HEK293 (cell line): ENCODE data around the gene IMMP1L.

Source experiments
- HOXA7 ChIP-seq: sonication (generic); formaldehyde crosslinking; IDR thresholded peaks from 2 replicates; pipeline ENCODE4 v1.8.1; 2022; ENCODE audit warnings: missing genetic modification reagents, borderline replicate concordance
- OSR2 ChIP-seq: fragments of 450-650 bp; formaldehyde crosslinking; IDR thresholded peaks from 2 replicates; pipeline ENCODE4 v1.5.1; 2016; ENCODE audit warnings: missing biosample characterization, missing genetic modification characterization
- RBAK ChIP-seq: fragments of 450-650 bp; formaldehyde crosslinking; IDR thresholded peaks from 2 replicates; pipeline ENCODE4 v1.5.1; 2016; ENCODE audit warnings: missing biosample characterization, missing genetic modification characterization
- ZBTB48 ChIP-seq: fragments of 450-650 bp; formaldehyde crosslinking; IDR thresholded peaks from 2 replicates; pipeline ENCODE4 v1.5.1; 2016; ENCODE audit warnings: missing biosample characterization, missing genetic modification characterization
- ZFP41 ChIP-seq: fragments of 450-650 bp; formaldehyde crosslinking; IDR thresholded peaks from 2 replicates; pipeline ENCODE4 v1.5.1; 2016; ENCODE audit warnings: missing biosample characterization, missing genetic modification characterization, borderline replicate concordance
- ZIC2 ChIP-seq: fragments of 450-650 bp; formaldehyde crosslinking; IDR thresholded peaks from 2 replicates; pipeline ENCODE4 v1.5.1; 2016; ENCODE audit warnings: missing biosample characterization, missing genetic modification characterization
- ZNF266 ChIP-seq: fragments of 450-650 bp; formaldehyde crosslinking; IDR thresholded peaks from 2 replicates; pipeline ENCODE4 v1.5.1; 2016; ENCODE audit warnings: missing biosample characterization, missing genetic modification characterization, low read depth
- ZNF544 ChIP-seq: fragments of 450-650 bp; formaldehyde crosslinking; IDR thresholded peaks from 2 replicates; pipeline ENCODE4 v1.5.0; 2017; ENCODE audit warnings: missing biosample characterization, missing genetic modification characterization
- ZNF596 ChIP-seq: fragments of 450-650 bp; IDR thresholded peaks from 2 replicates; pipeline ENCODE4 v1.5.0; 2018; ENCODE audit warnings: missing biosample characterization, mild to moderate bottlenecking, missing genetic modification characterization, moderate library complexity
- TF ChIP-seq, protein P1 (sequence below): fragments of 450-650 bp; formaldehyde crosslinking; IDR thresholded peaks from 2 replicates; pipeline ENCODE4 v1.5.1; 2016; ENCODE audit warnings: missing biosample characterization, missing genetic modification characterization
- TF ChIP-seq, protein P2 (sequence below): fragments of 450-650 bp; formaldehyde crosslinking; IDR thresholded peaks from 2 replicates; pipeline ENCODE4 v1.5.0; 2017; ENCODE audit warnings: missing biosample characterization, missing genetic modification characterization, borderline replicate concordance
- TF ChIP-seq, protein P3 (sequence below): fragments of 450-650 bp; formaldehyde crosslinking; optimal IDR thresholded peaks from 2 replicates; pipeline ENCODE3; 2016; ENCODE audit warnings: missing biosample characterization, mild to moderate bottlenecking, missing genetic modification characterization
- TF ChIP-seq, protein P4 (sequence below): fragments of 450-650 bp; formaldehyde crosslinking; IDR thresholded peaks from 2 replicates; pipeline ENCODE4 v1.5.1; 2016; ENCODE audit warnings: missing biosample characterization, missing genetic modification characterization
- TF ChIP-seq, protein P5 (sequence below): fragments of 450-650 bp; formaldehyde crosslinking; IDR thresholded peaks from 2 replicates; pipeline ENCODE4 v1.5.1; 2016; ENCODE audit warnings: missing biosample characterization, missing genetic modification characterization, low read depth

DNA sequence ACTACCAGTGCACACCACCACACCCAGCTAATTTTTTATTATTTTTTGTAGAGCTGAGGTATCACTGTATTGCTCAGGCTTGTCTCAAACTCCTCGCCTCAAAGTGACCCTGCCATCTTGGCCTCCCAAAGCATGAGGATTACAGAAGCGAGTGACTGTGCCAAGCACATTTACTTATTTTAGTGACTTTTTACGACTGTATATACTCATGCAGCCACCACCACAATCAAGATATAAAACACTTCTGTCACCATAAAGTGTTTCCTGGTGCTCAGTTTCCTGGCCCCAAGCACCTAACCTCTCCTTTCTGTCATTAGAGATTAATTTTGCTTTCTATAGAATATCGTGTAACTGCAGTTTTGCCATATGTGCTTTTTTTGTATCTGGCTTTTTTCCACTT is 26.1 kb upstream of the IMMP1L start:
- TF ChIP-seq, protein P1, sequence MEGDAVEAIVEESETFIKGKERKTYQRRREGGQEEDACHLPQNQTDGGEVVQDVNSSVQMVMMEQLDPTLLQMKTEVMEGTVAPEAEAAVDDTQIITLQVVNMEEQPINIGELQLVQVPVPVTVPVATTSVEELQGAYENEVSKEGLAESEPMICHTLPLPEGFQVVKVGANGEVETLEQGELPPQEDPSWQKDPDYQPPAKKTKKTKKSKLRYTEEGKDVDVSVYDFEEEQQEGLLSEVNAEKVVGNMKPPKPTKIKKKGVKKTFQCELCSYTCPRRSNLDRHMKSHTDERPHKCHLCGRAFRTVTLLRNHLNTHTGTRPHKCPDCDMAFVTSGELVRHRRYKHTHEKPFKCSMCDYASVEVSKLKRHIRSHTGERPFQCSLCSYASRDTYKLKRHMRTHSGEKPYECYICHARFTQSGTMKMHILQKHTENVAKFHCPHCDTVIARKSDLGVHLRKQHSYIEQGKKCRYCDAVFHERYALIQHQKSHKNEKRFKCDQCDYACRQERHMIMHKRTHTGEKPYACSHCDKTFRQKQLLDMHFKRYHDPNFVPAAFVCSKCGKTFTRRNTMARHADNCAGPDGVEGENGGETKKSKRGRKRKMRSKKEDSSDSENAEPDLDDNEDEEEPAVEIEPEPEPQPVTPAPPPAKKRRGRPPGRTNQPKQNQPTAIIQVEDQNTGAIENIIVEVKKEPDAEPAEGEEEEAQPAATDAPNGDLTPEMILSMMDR (tag by site-specific recombination): no peak
- TF ChIP-seq ZBTB48: no peak
- TF ChIP-seq HOXA7 (CRISPR knock-in tag): no peak
- TF ChIP-seq ZIC2 (tag by site-specific recombination): no peak
- TF ChIP-seq, protein P2, sequence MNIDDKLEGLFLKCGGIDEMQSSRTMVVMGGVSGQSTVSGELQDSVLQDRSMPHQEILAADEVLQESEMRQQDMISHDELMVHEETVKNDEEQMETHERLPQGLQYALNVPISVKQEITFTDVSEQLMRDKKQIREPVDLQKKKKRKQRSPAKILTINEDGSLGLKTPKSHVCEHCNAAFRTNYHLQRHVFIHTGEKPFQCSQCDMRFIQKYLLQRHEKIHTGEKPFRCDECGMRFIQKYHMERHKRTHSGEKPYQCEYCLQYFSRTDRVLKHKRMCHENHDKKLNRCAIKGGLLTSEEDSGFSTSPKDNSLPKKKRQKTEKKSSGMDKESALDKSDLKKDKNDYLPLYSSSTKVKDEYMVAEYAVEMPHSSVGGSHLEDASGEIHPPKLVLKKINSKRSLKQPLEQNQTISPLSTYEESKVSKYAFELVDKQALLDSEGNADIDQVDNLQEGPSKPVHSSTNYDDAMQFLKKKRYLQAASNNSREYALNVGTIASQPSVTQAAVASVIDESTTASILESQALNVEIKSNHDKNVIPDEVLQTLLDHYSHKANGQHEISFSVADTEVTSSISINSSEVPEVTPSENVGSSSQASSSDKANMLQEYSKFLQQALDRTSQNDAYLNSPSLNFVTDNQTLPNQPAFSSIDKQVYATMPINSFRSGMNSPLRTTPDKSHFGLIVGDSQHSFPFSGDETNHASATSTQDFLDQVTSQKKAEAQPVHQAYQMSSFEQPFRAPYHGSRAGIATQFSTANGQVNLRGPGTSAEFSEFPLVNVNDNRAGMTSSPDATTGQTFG (tag by site-specific recombination): no peak
- TF ChIP-seq, protein P3, sequence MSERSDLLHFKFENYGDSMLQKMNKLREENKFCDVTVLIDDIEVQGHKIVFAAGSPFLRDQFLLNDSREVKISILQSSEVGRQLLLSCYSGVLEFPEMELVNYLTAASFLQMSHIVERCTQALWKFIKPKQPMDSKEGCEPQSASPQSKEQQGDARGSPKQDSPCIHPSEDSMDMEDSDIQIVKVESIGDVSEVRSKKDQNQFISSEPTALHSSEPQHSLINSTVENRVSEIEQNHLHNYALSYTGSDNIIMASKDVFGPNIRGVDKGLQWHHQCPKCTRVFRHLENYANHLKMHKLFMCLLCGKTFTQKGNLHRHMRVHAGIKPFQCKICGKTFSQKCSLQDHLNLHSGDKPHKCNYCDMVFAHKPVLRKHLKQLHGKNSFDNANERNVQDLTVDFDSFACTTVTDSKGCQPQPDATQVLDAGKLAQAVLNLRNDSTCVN (tag by site-specific recombination): no peak
- TF ChIP-seq RBAK (tag by site-specific recombination): no peak
- TF ChIP-seq OSR2 (tag by site-specific recombination): no peak
- no peak for TF ChIP-seq ZFP41
- TF ChIP-seq, protein P4, sequence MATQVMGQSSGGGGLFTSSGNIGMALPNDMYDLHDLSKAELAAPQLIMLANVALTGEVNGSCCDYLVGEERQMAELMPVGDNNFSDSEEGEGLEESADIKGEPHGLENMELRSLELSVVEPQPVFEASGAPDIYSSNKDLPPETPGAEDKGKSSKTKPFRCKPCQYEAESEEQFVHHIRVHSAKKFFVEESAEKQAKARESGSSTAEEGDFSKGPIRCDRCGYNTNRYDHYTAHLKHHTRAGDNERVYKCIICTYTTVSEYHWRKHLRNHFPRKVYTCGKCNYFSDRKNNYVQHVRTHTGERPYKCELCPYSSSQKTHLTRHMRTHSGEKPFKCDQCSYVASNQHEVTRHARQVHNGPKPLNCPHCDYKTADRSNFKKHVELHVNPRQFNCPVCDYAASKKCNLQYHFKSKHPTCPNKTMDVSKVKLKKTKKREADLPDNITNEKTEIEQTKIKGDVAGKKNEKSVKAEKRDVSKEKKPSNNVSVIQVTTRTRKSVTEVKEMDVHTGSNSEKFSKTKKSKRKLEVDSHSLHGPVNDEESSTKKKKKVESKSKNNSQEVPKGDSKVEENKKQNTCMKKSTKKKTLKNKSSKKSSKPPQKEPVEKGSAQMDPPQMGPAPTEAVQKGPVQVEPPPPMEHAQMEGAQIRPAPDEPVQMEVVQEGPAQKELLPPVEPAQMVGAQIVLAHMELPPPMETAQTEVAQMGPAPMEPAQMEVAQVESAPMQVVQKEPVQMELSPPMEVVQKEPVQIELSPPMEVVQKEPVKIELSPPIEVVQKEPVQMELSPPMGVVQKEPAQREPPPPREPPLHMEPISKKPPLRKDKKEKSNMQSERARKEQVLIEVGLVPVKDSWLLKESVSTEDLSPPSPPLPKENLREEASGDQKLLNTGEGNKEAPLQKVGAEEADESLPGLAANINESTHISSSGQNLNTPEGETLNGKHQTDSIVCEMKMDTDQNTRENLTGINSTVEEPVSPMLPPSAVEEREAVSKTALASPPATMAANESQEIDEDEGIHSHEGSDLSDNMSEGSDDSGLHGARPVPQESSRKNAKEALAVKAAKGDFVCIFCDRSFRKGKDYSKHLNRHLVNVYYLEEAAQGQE (tag by site-specific recombination): no peak
- TF ChIP-seq, protein P5, sequence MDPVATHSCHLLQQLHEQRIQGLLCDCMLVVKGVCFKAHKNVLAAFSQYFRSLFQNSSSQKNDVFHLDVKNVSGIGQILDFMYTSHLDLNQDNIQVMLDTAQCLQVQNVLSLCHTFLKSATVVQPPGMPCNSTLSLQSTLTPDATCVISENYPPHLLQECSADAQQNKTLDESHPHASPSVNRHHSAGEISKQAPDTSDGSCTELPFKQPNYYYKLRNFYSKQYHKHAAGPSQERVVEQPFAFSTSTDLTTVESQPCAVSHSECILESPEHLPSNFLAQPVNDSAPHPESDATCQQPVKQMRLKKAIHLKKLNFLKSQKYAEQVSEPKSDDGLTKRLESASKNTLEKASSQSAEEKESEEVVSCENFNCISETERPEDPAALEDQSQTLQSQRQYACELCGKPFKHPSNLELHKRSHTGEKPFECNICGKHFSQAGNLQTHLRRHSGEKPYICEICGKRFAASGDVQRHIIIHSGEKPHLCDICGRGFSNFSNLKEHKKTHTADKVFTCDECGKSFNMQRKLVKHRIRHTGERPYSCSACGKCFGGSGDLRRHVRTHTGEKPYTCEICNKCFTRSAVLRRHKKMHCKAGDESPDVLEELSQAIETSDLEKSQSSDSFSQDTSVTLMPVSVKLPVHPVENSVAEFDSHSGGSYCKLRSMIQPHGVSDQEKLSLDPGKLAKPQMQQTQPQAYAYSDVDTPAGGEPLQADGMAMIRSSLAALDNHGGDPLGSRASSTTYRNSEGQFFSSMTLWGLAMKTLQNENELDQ (tag by site-specific recombination): no peak
- TF ChIP-seq ZNF544 (tag by site-specific recombination): no peak
- no peak for TF ChIP-seq ZNF266 (tag by site-specific recombination)
- TF ChIP-seq ZNF596 (tag by site-specific recombination): no peak
